ENCODE results near the gene CYFIP2.

Gene CYFIP2

GRCh38 chr5:157258450-157258849 is 7.5 kb upstream of the CYFIP2 start:
- no peak for DNase-seq (ENCODE audit: low read depth in 2 of 2)

- DNase-seq (ENCODE audit: low read depth in 2 of 2): no peak
Observed at GRCh38 chr5:157259699-157260098, 6.2 kb upstream of the CYFIP2 start.

GRCh38 chr5:157263496-157264090 is 2.3 kb upstream of the CYFIP2 start:
- DNase-seq (ENCODE audit: low read depth in 2 of 2): no peak

- DNase-seq (ENCODE audit: low read depth in 2 of 2): no peak
Observed at GRCh38 chr5:157266286-157267007, 524 bp downstream of the CYFIP2 start.

DNA sequence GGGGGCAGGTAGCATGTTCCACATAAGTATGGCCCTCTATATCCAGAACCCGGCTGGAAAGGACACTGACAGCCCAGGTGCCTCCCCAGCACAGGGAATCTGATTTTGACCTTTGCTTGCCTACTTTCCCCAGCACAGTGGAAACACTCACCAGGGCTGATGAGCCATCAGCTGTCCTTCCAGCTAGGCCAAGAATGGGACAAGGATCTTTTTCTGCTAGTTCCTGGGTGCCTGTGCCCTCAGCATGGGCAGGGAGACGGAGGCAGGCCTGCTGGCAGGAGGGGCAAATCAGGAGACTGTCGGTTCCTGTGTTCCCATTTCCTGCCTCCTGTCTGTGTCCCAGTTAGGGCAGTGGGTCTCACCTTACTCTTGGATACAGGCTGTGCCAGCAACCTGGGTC is 1.1 kb downstream of the CYFIP2 start:
- DNase-seq (ENCODE audit: low read depth in 2 of 2): no peak

DNA sequence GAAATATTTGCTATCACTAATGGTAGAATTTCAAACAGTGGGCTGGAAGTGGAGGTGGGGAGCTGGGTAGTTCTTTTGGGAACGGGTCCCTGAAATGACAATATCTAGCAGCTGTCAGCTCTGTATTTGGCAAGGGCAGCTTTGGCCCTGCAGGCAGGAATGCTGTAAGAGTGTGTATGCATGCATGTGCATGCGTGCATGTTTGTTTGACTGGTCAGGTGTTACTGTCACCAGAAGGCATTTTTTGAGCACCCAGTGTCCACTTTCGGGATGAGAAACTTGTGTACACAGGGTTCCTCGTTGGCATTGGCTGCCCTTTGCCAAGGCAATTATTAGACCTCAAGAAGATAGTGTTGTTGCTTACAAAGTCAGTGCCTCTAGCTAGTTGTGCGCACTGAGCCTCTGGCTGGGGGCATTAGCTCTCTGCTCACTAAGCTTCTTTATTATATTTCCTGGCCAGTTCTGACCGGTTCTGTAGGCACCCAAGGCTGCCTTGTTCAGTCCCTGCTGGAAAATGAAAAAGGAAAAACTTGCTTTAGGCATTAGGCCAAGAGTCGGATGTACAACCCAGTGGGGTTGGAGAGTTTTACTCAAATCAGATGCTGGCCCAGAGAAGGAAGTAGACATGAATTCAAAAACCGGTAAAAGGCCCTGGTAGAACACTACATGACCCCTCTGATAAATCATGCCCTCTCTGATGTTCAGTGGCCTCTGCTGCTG is 2.0 kb downstream of the CYFIP2 start:
- DNase-seq (ENCODE audit: low read depth in 2 of 2): no peak

- DNase-seq (ENCODE audit: low read depth in 2 of 2): no peak
Observed at GRCh38 chr5:157269165-157269671, 3.3 kb downstream of the CYFIP2 start.

DNA sequence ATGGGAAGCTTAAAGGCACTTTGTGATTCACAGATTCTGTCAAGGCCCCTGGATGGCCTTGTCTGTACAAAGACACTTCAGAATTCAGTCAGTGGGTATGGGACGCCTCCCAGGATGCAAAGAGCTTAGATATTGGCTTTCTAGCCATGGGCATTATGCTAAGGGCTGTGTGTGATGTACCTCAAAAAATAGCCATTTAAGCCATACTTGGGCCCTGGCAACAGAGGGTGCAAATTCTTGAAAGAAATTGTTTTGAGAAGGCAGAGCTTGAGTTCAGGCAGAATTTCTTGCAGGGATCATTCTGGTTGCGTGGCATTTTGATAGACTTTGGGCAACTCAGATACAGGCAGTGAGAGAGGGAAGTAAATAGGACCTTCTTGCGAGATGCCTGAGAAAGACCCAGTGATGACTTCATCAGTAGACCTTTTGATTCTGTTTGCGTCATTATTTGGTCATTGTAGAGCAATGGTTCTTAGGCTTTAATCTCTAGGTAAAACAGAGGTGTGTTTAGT is 3.9 kb downstream of the CYFIP2 start:
- DNase-seq (ENCODE audit: low read depth in 2 of 2): no peak

DNA sequence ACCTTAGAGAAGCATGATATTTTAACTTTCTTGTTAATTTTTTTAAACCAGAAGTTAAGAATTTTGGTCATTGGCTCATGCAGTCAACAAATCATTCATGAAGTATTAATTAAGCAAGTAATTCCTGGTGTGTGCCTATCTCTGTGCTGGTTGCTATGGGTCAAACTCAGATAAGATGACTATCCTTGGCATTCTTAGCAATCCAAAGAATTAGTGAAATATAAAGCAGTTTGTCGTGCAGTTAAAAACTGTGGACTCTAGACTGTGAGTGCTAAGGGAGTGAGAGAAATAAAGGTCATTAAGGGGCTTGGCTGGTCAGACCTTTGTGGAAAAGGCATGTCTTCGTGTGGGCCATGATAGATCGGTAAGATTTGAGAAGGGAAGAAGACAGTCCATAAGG is 4.8 kb downstream of the CYFIP2 start:
- no peak for DNase-seq (ENCODE audit: low read depth in 2 of 2)

DNA sequence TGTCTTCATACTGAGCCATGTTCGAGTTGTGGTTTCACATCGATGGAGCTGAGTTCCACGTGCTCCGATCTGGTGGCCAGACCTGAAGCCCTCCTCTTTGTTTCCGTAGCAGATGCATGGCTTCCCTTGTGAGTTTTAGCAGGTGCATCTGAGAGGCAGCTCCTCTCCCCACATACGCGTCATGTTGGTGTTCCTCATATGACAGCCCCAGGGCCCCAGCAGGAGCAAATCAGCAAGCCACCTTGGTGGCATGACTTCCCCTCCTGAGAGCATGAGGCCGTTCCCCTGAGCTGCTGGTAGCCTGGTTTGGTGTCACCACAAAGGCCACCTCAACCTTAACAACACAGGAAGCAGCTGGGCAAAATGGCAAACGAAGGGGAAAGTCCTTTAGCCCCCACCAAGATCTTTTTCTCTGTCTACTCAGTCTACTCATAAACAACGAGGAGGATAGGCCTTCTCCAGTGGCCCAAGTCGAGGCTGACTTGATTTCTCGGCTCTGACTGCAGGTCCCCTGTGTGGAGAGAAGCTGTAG is 5.9 kb downstream of the CYFIP2 start:
- DNase-seq (ENCODE audit: low read depth in 2 of 2): peak; percentile 57 to 69

DNA sequence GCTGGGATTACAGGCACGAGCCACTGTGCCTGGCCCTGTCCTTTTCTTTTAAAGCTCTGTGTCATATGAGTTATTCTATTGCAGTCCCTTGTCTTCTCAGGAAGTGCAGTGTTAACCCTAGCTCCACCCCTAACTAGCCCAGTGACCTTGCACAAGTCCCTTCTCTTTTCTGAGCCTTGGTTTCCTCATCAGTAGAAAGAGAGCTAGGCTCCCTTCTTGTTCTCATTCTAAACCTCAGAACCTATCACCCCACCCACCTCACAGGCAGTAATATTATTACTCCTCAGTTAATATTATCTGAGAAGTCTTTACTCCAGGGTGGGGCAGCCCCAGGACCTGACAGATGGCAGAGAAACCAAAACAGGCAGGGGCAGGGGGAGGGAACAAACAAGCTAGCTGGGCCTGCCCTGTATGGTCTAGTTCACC is 7.2 kb downstream of the CYFIP2 start:
- no peak for DNase-seq (ENCODE audit: low read depth in 2 of 2)

DNA sequence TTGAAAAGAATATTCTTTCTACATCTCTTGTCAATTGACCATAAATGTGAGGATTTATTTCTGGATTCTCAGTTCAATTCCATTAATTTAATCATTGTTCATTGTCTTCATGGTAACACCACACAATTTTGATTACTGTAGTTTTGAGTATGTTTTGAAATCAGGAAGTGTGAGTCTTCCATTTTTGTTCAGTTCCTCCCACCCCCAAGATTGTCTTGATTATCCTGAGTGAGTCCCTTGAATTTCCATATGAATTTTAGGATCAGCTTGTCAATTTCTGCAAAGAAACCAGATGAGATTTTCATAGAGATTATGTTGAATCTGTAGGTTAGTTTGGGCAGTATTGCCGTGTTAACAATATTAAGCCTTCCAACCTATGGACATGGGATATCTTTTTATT is 9.5 kb downstream of the CYFIP2 start:
- DNase-seq (ENCODE audit: low read depth in 2 of 2): no peak

DNA sequence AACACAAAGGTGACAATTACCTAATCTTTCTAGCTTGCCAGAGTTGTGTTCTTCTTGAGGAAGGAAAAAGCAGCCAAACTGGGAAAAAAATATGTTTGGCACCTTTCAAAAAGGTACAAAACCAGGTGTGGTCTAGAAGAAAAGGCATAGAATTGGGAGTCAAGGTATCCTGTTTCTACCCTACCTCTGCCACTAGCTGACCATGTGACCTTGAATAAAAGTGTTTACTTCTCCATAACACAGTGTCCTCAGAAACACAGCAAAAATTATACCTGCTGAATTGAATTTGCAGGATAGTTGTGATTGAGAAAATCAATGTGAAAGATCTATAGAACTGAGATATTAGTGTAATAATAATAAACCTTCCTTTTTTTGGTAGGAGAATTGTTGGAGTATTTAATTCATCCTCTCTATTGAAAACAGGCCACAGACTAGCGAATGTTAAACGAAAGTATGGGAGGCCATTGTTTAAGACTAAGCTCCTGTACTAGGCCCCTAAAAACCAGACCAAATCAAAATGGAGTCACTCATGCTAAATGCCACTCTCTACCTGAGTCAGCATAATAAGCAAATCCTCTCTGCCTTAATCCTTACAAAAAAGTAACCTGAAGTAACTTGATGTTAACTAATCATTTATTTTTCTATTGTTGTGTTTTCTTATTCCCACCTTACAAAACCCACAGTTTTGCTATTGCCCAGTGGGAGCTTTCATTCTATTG is 12.6 kb downstream of the CYFIP2 start:
- DNase-seq (ENCODE audit: low read depth in 2 of 2): no peak

DNA sequence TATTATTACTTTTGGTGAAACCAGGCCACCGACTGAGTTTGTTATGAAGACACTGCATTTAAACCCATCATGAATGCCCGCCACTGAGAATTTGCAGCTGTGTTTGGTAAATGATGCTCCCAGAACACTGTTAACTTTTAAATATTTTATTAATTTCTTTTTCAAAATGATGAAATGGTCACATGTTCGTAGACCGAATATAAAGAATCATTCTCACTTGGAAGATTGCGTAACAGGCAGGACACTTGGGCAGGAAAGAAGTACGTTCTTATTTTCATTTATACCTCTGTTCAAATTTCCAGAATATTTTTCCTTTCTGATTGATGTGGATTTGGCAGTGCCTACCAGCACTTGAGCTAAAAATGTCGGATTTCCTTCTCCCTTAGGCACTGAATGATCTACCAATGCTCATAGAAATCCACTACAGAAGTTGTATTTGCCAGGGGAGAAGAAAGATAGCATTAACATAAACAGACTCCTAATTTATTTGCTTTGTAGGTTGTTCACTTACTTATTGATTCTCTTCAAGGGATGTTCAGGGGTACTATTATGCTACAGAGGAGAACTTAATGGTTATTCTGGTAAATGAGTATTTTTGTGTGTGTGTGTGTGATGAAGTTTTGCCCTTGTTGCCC is 13.8 kb downstream of the CYFIP2 start:
- no peak for DNase-seq (ENCODE audit: low read depth in 2 of 2)

GRCh38 chr5:157280927-157281326 is 15.0 kb downstream of the CYFIP2 start:
- DNase-seq (ENCODE audit: low read depth in 2 of 2): no peak

GRCh38 chr5:157282150-157282549 is 16.2 kb downstream of the CYFIP2 start:
- no peak for DNase-seq (ENCODE audit: low read depth in 2 of 2)

GRCh38 chr5:157283434-157283833 is 17.5 kb downstream of the CYFIP2 start:
- DNase-seq (ENCODE audit: low read depth in 2 of 2): no peak

DNA sequence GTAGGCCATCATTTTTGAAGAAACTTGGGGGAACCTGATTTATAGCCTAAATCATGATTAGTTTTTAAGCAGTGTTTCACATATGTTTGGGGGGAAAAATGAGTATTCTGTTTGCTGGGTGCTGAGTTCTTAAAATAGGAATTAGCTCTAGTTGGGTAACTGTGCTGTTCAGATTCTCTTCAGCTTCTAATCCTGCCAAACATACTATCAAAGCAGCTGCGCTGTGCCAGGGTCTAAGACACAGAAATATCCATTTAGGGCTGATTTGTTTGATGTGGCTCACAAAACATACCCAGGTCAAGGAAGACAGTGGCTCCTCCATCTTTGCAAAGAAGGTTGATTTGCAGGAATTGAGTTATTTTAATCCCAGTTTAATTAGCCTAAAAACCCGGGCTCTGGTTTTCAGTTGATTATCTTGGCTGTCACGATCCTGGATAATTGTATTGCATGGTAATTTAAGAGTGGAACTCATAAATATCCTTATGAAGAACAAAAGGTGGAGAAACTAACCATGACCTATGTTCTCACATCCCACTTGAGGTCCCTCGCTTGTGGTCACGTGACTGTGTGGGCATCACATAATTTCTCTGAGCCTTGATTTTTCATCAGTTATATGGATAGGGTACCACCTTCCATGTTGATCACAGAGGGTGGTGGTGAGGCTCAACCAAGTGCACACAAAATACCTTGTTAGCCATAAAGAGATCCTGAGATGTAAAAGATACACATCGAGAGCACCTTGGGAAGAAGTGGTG is 18.7 kb downstream of the CYFIP2 start:
- DNase-seq (ENCODE audit: low read depth in 2 of 2): no peak

- DNase-seq (ENCODE audit: low read depth in 2 of 2): no peak
Observed at GRCh38 chr5:157285310-157286035, 19.6 kb downstream of the CYFIP2 start.

- no peak for DNase-seq (ENCODE audit: low read depth in 2 of 2)
Observed at GRCh38 chr5:157286761-157287211, 20.9 kb downstream of the CYFIP2 start.
